Caco-2 (cell line): ENCODE results near the gene PGGHG. TPM values are rescaled to one million over a fixed set of nuclear protein-coding genes. Genes with fewer than 3 reads are reported as not detected.
A peak's percentile ranks its signal among the peaks of the same experiment; 100 is the strongest.

Source experiments
- BruUV-seq: library from RNA; stranded (reverse); fragments of 400-500 nt; replicated peaks from 2 replicates; lab custom pipeline; 2021; lab: Mats Ljungman, UMichigan
- CTCF ChIA-PET: fragments of 300-600 bp; sonication (Branson Sonifier 250); formaldehyde crosslinking; loops from one replicate; lab custom pipeline; 2022; ENCODE audit warnings: antibody characterized with exemption; lab: Charles Lee
- POLR2A ChIA-PET: fragments of 300-600 bp; sonication (Branson Sonifier 250); formaldehyde crosslinking; loops from one replicate; lab custom pipeline; 2022; ENCODE audit warnings: antibody characterized with exemption; lab: Charles Lee
- DNase-seq, 2 experiments: peaks; one replicate each; pipeline versions ENCODE4 v3.0.0 to v3.0.0-alpha.2; 2020 to 2022
- H3K27me3 ChIP-seq: replicated peaks from 2 replicates; pipeline ENCODE4 v1.6.0; 2011; ENCODE audit warnings: low read length; ENCODE audit not compliant: control insufficient read depth, insufficient read depth
- H3K36me3 ChIP-seq: 2 replicates; pipeline ENCODE4 v1.5.1; 2011; ENCODE audit warnings: low read length; ENCODE audit not compliant: control insufficient read depth, insufficient read depth
- H3K4me1 ChIP-seq: fragments of 250-450 bp; sonication (Bioruptor Pico); 2 replicates; pipeline ENCODE4 v1.5.1; 2020; ENCODE audit warnings: mild to moderate bottlenecking
- H3K4me3 ChIP-seq: 2 replicates; pipeline ENCODE4 v1.5.1; 2011; ENCODE audit warnings: low read depth, mild to moderate bottlenecking, control low read depth, low read length
- H3K9me3 ChIP-seq: fragments of 250-450 bp; sonication (Bioruptor Pico); 2 replicates; pipeline ENCODE4 v1.5.1; 2020; ENCODE audit warnings: mild to moderate bottlenecking, moderate library complexity
- H3K27ac Mint-ChIP-seq: one replicate; pipeline ENCODE4 v1.8.0; 2022; ENCODE audit warnings: mixed read lengths; ENCODE audit not compliant: unreplicated experiment
- H3K27me3 Mint-ChIP-seq: one replicate; pipeline ENCODE4 v1.8.0; 2022; ENCODE audit warnings: mixed read lengths; ENCODE audit not compliant: insufficient read depth, unreplicated experiment
- H3K36me3 Mint-ChIP-seq: one replicate; pipeline ENCODE4 v1.8.0; 2022; ENCODE audit warnings: mild to moderate bottlenecking, mixed read lengths; ENCODE audit not compliant: insufficient read depth, unreplicated experiment
- H3K4me1 Mint-ChIP-seq: one replicate; pipeline ENCODE4 v1.8.0; 2022; ENCODE audit warnings: low read depth, mixed read lengths; ENCODE audit not compliant: unreplicated experiment
- H3K4me3 Mint-ChIP-seq: one replicate; pipeline ENCODE4 v1.8.0; 2022; ENCODE audit warnings: mild to moderate bottlenecking, moderate library complexity, mixed read lengths; ENCODE audit not compliant: unreplicated experiment
- H3K9me3 Mint-ChIP-seq: one replicate; pipeline ENCODE4 v1.8.0; 2022; ENCODE audit warnings: mixed read lengths; ENCODE audit not compliant: unreplicated experiment
- intact Hi-C: fragments of 100-400 bp; cut with micrococcal nuclease; formaldehyde crosslinking; loops from one replicate; pipeline ENCODE4 v1.10.0; 2022; ENCODE audit not compliant: unreplicated experiment
- total RNA-seq: library from RNA; stranded (reverse); gene quantifications from 2 replicates; pipeline ENCODE4 v1.2.3, GENCODE V29; 2022
- TF ChIP-seq, protein P1 (sequence below), 2 experiments: fragments of 200-600 bp in 1 of 2; IDR thresholded peaks; 1 replicate in 1 of 2; 2 replicates in 1 of 2; pipeline versions ENCODE4 v1.5.1 to v1.8.0; 2011 to 2022; ENCODE audit warnings: antibody characterized with exemption in 1 of 2, control low read depth in 1 of 2, inconsistent platforms in 1 of 2, low read depth in 1 of 2, low read length in 1 of 2, mild to moderate bottlenecking in 1 of 2, moderate library complexity in 1 of 2; ENCODE audit not compliant: insufficient read depth in 1 of 2, severe bottlenecking in 1 of 2, unreplicated experiment in 1 of 2

Gene PGGHG
- total RNA-seq, 1 experiment from 2014 or later, result 59.6 TPM

DNA sequence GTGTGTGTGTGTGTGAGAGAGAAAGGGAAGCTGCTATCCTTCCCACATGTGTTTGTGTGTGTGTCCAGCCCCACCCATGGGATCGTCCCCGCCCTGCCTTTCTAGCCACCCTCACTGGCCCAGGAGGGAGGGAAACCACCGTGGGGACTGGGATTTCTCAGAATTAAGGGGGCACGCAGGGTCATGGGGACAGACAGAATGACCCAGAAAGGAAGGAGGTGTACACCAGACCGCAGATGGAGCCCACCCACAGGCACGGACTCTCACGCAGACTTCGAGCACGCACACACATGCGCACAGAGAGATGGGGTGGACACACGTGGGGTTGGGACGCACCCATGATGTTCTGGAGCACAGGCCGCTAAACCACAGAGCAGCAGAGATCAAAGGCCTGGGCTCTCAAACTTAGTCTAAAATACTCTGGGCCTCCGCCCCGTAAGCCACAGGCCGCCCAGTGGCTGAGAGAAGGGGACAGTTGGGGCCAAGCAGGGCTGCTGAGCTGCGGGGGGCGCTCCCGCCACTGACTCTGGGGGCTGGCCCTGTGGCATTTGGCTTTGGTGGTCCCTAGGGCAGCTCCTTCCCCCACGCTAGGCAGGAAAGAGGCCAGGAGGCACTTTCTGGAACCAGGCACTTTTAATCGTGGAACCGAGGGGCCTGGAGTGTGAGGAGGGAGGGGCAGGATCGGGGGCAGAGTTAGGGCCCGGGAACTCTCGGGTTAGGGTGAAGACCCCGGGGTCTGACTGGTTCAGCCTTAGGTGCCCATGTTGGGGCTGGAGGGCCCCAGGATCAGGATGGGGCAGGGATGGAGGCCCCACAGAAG is 8.9 kb downstream of the PGGHG start:
- intact Hi-C loops, result no loop called here
- Histone ChIP-seq H3K36me3 (no peaks in the 10 kb centered on the region), H3K4me1 (peaks cover 22% of the 10 kb centered on the region), H3K27me3 (no peaks in the 10 kb centered on the region), H3K4me3 (no peak overlapping the region), H3K9me3 (no peaks in the 10 kb centered on the region)
- Mint-ChIP-seq H3K36me3 (peaks cover 18% of the 10 kb centered on the region), H3K4me1 (peaks cover 16% of the 10 kb centered on the region), H3K9me3 (no peaks in the 10 kb centered on the region), H3K27me3 (no peaks in the 10 kb centered on the region), H3K4me3 (no peak overlapping the region), H3K27ac (peak overlapping the region; percentile 5)
- CTCF ChIA-PET, result no interaction called here
- TF ChIP-seq, protein P1, sequence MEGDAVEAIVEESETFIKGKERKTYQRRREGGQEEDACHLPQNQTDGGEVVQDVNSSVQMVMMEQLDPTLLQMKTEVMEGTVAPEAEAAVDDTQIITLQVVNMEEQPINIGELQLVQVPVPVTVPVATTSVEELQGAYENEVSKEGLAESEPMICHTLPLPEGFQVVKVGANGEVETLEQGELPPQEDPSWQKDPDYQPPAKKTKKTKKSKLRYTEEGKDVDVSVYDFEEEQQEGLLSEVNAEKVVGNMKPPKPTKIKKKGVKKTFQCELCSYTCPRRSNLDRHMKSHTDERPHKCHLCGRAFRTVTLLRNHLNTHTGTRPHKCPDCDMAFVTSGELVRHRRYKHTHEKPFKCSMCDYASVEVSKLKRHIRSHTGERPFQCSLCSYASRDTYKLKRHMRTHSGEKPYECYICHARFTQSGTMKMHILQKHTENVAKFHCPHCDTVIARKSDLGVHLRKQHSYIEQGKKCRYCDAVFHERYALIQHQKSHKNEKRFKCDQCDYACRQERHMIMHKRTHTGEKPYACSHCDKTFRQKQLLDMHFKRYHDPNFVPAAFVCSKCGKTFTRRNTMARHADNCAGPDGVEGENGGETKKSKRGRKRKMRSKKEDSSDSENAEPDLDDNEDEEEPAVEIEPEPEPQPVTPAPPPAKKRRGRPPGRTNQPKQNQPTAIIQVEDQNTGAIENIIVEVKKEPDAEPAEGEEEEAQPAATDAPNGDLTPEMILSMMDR (IDR thresholded peaks at IDR 0.05; ENCODE audit: insufficient read depth in 1 of 2, low read depth in 1 of 2, low read length in 1 of 2, severe bottlenecking in 1 of 2, unreplicated experiment in 1 of 2), result no peak
- POLR2A ChIA-PET, result no interaction called here
- peak in 1 of 2 experiments; percentile 34 for DNase-seq
- BruUV-seq, result no TSS peak

DNA sequence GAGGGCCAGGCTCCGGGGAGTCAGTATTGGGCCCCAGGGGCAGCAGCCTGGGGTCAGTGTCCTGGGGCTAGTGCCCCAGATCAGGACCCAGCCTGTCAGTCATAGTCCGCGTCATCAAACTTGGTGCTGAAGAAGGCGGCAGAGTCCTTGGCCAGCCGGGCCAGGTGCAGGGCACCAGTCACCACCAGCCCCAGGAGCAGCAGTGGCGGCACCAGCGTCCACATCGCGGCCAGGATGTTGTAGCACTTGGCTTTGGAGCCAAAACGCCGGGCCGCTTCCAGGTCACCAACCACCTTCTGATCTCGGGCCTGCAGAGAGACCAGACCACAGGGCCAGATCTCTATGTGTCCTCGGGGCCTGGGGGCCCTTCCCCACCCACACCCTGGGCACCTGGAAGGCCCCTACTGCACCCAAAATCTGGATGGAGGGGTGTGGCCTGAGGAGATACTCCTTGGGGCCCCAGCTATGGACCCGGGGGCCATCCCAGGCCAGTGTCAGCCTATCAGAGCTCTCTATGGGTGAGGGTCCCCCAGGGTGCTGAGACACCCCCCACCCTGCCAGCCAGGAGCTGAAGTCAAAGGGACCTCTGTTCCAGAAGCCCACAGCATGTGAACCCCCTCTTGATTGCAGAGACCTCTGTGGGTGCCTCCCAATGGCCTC is 9.6 kb downstream of the PGGHG start:
- intact Hi-C loops, result no loop called here
- TF ChIP-seq, protein P1 (IDR thresholded peaks at IDR 0.05; ENCODE audit: insufficient read depth in 1 of 2, low read depth in 1 of 2, low read length in 1 of 2, severe bottlenecking in 1 of 2, unreplicated experiment in 1 of 2), result no peak
- Mint-ChIP-seq H3K4me3 (no peak overlapping the region), H3K9me3 (no peaks in the 10 kb centered on the region), H3K36me3 (peaks cover 15% of the 10 kb centered on the region), H3K4me1 (peaks cover 16% of the 10 kb centered on the region), H3K27ac (no peak overlapping the region), H3K27me3 (no peaks in the 10 kb centered on the region)
- no peak overlapping the region for H3K4me3 ChIP-seq
- peaks cover 22% of the 10 kb centered on the region for H3K4me1 ChIP-seq
- no peaks in the 10 kb centered on the region for H3K9me3 ChIP-seq
- peak in 1 of 2 experiments; percentile 34 for DNase-seq
- H3K36me3 ChIP-seq, result no peaks in the 10 kb centered on the region
- ChIA-PET POLR2A (no interaction called here), CTCF (no interaction called here)
- BruUV-seq, result no TSS peak
- H3K27me3 ChIP-seq, result no peaks in the 10 kb centered on the region

DNA sequence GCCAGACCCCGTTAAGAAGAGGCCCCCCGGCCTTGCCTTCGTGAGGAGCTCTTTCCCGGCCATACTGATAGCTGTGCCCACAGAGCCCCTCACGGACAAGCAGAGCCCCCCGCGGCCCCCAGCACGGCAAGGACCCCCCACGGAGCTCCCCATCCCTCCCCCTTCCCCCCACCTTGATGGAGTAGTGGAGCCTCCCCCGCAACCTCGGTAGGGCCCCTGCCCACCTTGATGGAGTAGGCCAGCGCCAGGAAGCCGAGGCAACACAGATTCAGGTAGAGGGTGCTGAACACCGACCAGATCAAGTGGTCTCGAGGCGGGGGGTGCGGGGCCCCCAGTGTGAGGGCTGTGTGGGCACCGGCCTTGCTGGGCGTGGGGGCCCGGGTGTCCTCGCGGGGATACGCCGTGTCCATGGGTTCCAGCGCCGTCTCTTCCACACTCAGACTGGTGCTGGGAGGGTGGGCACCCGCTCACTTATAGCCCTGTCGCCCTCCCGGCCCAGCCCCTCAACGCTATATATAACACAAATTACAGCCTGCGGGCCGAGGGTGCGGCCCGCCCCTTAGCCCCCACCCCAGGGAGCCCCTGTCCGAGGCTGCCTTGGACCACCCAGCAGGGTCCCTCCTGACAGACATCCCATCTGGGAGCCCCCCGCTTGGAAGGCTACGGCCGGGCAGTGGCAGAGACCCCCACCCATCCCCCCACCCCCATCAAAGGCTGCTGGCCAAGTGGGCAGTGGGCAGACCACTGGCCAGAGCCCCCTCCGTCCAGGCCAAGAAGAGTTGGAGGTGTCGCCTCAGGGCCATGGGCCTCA is 10.4 kb downstream of the PGGHG start, which contains the start of gene IFITM5:
Gene IFITM5 (minus strand): TSS at position 446 of the 811 bp plus-strand sequence. CDS start 36 bp downstream, at position 410.
- POLR2A ChIA-PET, result no interaction called here
- no TSS peak for BruUV-seq

More for the DNA sequence above, 10.4 kb downstream of the PGGHG start, which contains the start of gene IFITM5:
- Histone ChIP-seq H3K27me3 (no peaks in the 10 kb centered on the region), H3K4me1 (peaks cover 22% of the 10 kb centered on the region), H3K4me3 (no peak within 1 kb of the TSS), H3K36me3 (no peaks in the 10 kb centered on the region), H3K9me3 (no peaks in the 10 kb centered on the region)
- no peak for DNase-seq
- H3K4me3 Mint-ChIP-seq, result no peak within 1 kb of the TSS
- H3K27ac Mint-ChIP-seq, result no peak within 1 kb of the TSS
- no peaks in the 10 kb centered on the region for H3K27me3 Mint-ChIP-seq
- TF ChIP-seq, protein P1 (IDR thresholded peaks at IDR 0.05; ENCODE audit: insufficient read depth in 1 of 2, low read depth in 1 of 2, low read length in 1 of 2, severe bottlenecking in 1 of 2, unreplicated experiment in 1 of 2), result no peak
- peaks cover 7% of the 10 kb centered on the region for H3K36me3 Mint-ChIP-seq
- no peaks in the 10 kb centered on the region for H3K9me3 Mint-ChIP-seq
- H3K4me1 Mint-ChIP-seq, result peaks cover 16% of the 10 kb centered on the region
- intact Hi-C loops, result no loop called here
- CTCF ChIA-PET, result interaction anchor here (0.6 to 0.7 kb wide), 2 partner anchors 18 to 1123 kb away, joined by 4 to 6 read pairs; no protein-coding TSS in a partner anchor
